Measurements from ENCODE around the gene SEC14L1.
"Not testable (repeated sequence)": the region's sequence is repeated elsewhere in the genome, so short reads cannot be mapped to it uniquely, and the experiment has no call there.

The SEC14L1 gene

DNA sequence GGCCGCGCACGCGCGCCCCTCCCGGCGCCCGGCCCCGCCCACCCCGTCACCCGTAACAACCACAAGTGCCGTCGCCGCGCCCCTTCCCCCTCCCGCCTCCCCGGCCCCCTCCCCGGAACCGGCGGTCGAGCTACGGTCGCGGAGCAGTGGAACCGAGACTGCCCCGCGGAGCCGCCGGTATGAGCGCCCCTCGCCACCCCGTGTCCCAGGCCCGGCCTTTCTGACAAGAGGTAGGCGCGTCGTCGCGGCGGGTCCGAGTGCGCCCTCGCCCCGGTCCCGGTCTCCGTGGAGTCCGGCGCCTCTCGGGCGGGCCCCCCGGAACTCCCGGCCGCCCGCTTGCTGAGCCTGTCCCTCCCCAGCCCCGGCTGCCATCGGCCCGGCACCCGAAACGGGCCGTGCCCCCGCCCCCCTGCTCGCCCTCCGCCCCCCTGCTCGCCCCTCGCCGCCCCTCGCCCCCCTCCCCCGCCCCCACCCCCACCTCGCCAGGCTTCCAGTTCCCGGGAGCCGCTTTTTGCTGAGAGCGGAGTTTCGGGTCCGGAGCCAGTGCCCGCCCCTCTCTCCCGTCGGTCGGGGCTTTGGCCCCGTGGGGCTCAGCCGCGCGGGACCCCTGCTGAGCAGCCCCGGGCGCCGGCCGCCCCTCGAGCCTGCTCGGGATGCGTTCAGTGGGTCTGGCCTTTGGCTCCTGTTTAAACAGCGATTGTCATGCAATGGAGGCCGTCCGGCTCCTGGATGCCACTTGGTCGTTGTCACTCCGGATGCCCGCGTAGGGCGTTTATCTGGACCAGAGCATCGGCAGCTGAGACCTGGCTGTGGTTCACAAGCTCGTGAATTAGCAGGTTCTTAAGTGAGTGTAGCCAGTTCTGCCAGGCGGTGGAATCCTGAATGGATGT is at the start of gene SEC14L1:
TSS of gene SEC14L1 (plus strand) at position 92 of the 890 bp plus-strand sequence. CDS start 2,628 bp downstream, outside the sequence.
- DNase-seq (ENCODE audit: low read depth): peak; percentile 5

DNA sequence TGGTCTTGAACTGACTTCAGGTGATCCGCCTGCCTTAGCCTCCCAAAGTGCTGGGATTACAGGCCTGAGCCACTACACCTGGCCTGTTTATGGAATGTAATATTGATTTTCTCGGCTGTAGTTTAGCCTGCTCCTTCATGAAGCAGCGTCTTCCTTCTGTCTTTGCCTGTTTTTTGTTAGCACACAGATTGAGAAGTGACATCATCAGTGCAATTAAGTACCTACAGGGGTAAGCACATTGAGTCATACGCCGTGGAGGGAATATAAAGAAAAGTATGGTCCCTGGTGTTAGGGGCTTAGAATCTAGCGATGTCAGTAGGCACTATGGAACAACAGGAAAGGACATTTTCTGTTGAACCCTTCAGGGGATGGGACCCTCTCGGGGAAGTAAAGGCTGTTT is 48.7 kb upstream of the SEC14L1 start:
- no peak for DNase-seq (ENCODE audit: low read depth)

DNA sequence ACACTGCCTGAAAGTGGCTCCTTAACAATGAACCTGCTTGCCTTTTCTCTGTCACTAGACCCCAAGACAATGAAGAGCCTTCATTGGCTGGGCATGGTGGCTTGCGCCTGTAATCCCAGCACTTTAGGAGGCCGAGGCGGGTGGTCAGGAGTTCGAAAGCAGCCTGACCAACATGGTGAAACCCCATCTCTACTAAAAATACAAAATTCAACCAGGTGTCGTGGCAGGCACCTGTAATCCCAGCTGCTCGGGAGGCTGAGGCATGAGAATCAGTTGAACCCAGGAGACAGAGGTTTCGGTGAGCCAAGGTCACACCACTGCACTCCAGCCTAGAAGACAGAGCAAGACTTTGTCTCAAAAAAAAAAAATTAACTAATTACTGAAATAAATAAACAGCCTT is 45.3 kb upstream of the SEC14L1 start:
- no peak for DNase-seq (ENCODE audit: low read depth)

GRCh38 chr17:77096570-77097214 is 44.1 kb upstream of the SEC14L1 start:
- no peak for DNase-seq (ENCODE audit: low read depth)

- no peak for DNase-seq (ENCODE audit: low read depth)
These were observed 43.1 kb upstream of the SEC14L1 start for GRCh38 chr17:77097631-77098180.

DNA sequence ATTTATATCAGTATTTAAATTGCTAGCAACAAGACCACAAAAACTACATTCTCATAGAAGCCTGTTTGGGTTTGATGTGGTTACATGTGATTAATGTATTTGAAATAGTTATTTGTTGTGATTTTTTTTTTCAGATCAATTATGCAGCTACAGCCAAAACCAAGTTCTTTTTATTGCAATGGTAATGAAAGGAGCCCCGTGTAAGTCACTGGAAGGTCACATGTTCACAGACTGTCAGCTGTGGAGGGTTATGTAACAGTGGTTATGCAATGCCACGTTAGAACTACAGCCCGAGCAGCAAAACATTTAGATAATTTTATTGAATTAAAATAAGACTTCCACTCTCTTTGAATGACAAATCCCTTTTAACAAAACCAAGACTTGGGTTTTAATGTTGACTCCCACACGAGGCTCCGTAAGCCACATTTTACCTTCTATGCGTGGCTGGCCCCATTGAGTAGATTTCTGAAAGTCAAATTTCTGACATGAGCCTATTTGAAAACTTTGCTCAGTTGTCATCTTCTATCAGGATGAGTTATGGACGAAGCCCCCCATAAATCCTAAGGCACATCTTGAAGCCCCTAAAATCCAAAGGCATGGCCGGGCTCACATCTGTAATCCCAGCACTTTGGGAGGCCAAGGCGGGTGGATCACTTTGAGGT is 41.8 kb upstream of the SEC14L1 start:
- no peak for DNase-seq (ENCODE audit: low read depth)

- DNase-seq (ENCODE audit: low read depth): no peak
These were observed 40.8 kb upstream of the SEC14L1 start for GRCh38 chr17:77099997-77100396.

DNA sequence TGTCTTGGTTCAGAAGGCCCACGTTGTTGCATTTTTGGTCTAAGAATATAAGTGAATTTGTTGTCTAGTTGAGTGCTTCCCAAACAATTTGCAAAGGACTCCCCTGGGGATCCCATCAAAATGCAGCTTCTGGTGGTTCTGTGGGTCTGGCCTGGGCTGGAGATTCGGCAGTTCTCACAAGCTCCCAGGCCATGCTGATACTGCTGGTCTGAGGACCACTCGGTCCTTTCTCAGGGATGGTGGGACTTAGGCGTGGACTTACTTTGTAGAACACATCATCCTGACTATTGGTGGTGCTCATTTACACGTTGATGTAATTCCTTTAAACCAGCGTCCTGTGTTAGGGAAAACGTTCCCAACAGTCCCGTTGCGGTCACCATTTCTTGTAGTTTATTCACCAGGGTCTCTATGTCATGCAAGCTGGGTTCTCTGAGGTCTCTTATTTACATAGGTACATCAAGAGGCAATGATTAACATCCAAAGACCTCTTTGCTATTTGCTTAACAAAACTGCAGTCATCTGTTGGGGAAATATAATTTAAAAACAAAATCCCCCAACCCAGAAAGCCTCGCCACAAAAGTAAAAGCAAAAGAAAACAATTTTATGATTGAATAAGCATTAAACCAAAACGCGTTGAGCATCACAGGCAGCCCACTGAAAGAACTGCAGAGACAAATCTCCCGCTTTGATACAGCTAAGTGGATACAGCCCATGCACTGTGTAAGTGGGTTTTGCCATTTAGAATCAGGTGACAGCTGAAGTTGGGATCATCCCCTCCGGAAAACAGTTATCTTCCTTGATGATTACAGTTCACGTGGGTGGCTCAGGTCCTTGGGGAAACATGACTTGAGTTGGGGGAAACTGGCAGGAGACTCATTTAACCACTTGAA is 39.0 kb upstream of the SEC14L1 start:
- no peak for DNase-seq (ENCODE audit: low read depth)

DNA sequence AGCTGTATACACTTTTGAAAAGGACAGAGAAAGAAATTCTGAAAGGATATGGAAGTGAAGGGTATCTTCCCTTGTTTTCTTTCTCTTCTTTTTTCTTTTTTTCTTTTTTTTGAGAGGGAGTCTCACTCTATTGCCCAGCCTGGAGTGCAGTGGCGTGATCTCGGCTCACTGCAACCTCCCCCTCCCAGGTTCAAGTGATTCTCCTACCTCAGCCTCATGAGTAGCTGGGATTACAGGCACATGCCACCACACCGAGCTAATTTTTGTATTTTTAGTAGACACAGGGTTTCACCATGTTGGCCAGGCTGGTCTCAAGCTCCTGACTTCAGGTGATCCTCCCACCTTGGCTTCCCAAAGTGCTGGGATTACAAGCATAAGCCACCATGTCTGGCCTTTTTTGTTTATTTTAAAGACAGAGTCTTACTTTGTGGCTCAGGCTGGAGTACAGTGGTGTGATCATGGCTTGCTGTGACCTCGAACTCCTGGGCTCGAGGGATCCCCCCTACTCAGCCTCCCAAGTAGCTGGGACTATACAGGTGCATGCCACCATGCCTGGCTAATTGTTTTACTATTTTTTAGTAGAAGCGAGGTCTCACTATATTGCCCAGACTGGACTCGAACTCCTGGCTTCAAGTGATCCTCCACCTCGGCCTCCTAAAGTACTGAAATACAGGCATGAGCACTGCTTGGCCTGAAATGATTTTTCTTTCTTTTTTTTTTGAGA is 38.2 kb upstream of the SEC14L1 start:
- DNase-seq (ENCODE audit: low read depth): not testable (repeated sequence)

GRCh38 chr17:77105706-77106105 is 35.1 kb upstream of the SEC14L1 start:
- no peak for DNase-seq (ENCODE audit: low read depth)

DNA sequence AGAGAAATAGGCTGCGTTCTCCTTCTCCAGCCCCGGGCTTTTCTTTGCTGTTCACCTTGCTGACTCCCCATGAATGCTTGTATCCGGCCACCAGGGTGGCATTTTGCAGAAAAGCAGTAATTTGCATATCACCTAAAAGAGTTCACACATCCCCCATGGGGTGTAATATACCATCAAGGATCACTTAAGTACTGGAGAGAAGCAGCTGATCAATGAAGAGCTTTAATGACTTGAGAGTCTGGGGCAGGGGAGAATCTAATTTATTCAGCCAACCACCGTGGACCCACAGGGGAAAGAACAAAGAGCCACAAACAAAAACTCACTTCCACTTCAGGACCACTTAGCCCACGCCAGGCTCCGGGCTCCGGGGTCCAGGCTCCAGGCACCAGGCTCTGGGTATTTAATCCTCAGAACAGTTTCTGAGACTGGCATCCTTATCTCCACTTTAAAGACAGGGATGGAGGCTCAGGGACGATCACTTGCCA is 33.9 kb upstream of the SEC14L1 start:
- DNase-seq (ENCODE audit: low read depth): no peak

DNA sequence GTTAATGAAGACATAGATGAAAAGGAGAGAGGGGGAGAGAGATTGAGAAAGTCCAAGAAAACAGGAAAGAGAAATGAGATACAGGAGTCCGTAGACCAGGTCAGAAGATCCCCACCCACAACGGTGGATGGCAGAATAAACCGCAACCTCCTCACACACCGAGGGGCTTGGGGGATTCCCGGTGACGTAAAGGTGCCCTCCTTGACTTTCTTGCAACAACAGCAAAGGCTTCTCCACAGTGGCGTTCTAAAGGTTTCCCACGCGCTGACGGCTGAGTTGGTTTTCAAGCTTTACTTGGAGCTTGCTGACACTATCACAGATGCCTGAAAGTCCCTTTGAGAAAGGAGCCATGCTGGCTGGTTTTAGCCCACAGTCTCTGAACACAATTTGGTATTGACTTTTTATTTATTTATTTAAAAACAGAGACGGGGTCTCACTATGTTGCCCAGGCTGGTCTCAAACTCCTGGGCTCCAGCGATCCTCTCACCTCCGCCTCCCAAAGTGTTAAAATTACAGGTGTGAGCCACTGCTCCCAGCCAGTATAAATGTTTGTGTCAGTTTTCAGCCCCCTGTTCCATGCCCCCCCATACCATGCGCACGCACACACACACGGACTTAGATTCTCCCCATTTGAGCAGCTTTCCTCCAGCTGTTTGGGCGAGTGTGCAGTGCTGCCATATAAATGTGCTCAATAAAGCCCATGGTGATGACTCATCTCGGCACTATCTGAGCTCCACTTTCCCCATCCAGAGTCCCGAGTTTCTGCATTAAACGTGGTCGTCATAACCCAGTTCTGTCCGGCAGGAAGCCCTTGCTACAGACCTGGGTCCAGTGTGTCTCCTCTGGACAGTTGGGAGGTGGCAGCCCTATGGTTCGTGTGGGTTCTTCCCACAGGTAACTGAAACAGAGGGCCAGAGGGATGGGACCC is 33.0 kb upstream of the SEC14L1 start:
- peak; percentile 34 for DNase-seq (ENCODE audit: low read depth)

GRCh38 chr17:77109159-77109759 is 31.5 kb upstream of the SEC14L1 start:
- no peak for DNase-seq (ENCODE audit: low read depth)

- no peak for DNase-seq (ENCODE audit: low read depth)
These were observed 30.9 kb upstream of the SEC14L1 start for GRCh38 chr17:77109764-77110359.

DNA sequence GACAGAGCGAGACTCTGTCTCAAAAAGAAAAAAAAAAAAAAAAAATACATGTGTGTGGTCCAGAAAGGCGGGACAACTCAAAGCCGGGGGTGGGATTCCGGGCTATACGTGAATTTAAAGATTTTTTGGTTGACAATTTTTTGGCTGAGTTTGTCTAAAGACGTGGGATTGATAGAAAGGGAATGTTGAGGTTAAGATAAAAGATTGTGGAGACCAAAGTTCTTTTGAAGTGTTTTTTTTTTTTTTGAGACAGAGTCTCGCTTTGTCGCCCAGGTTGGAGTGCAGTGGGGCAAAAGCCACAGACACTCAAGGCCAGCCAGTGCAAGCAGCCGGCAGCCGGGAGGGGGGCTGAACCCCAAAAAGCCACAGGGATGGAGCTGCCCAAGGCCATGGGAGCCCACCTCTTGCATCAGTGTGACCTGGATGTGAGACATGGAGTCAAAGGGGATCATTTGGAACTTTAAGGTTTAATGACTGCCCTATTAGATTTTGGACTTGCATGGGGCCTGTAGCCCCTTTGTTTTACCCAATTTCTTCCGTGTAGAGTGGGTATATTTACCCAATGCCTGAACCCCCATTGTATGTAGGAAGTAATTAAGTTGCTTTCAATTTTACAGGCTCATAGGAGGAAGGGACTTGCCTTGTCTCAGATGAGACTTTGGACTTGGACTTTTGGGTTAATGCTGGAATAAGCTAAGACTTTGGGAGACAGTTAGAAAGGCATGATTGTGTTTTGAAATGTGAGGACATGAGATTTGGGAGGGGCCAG is 29.4 kb upstream of the SEC14L1 start:
- DNase-seq (ENCODE audit: low read depth): not testable (repeated sequence)

- no peak for DNase-seq (ENCODE audit: low read depth)
These were observed 28.9 kb upstream of the SEC14L1 start for GRCh38 chr17:77111934-77112296.

GRCh38 chr17:77115510-77115909 is 25.3 kb upstream of the SEC14L1 start:
- DNase-seq (ENCODE audit: low read depth): no peak

- DNase-seq (ENCODE audit: low read depth): no peak
These were observed 24.8 kb upstream of the SEC14L1 start for GRCh38 chr17:77115947-77116346.

All from stimulated activated CD8-positive, alpha-beta memory T cell treated with anti-CD3 and anti-CD28 coated beads, Interleukin-15, amount 100 ng/mL, for 24 hours (primary cell).